ENCODE results near the gene AKR7A3. TPM values are rescaled to one million over a fixed set of nuclear protein-coding genes. Genes with fewer than 3 reads are reported as not detected.
"Not testable (repeated sequence)": the region's sequence is repeated elsewhere in the genome, so short reads cannot be mapped to it uniquely, and the experiment has no call there.

Gene AKR7A3
- total RNA-seq, 4 donors from 2014 or later = 0.50 to 2.4 (median 2.0) TPM

GRCh38 chr1:19269427-19270342, 18.9 kb downstream of the AKR7A3 start:
- 71 to 82% methylated on average over 7 of the region's 9 CpGs for WGBS, 2 donors
- H3K27ac ChIP-seq; H3K4me3 ChIP-seq; H3K27me3 ChIP-seq; H3K36me3 ChIP-seq; H3K9me3 ChIP-seq; DNase-seq; intact Hi-C loops (cut with DNase I): not testable (repeated sequence)
- peaks cover 0 to 16% (median 0%) of the 10 kb centered on the region in 3 donors for H3K4me1 ChIP-seq
- peak in 1 of 6 experiments; percentile 12 for TF ChIP-seq CTCF (IDR thresholded peaks at IDR 0.05)

- H3K9me3 ChIP-seq = no peaks in the 10 kb centered on the region
- 78 to 82% methylated on average over 5 to 10 of the region's 11 CpGs for WGBS, 2 donors
- H3K36me3 ChIP-seq = no peaks in the 10 kb centered on the region
- no peak overlapping the region for H3K4me3 ChIP-seq
- H3K4me1 ChIP-seq = peaks cover 0 to 6% (median 0%) of the 10 kb centered on the region in 3 donors
- intact Hi-C loops (cut with DNase I) = no loop called here
- no peak for DNase-seq
- no peak for TF ChIP-seq POLR2A (IDR thresholded peaks at IDR 0.05)
- no peak overlapping the region for H3K27ac ChIP-seq
- peaks cover 0 to 1% (median 0%) of the 10 kb centered on the region in 4 donors for H3K27me3 ChIP-seq
Measured at GRCh38 chr1:19268445-19268844, 20.1 kb downstream of the AKR7A3 start.

- intact Hi-C loops (cut with DNase I) = no loop called here
- no peaks in the 10 kb centered on the region for H3K27me3 ChIP-seq
- peaks cover 12 to 29% (median 13%) of the 10 kb centered on the region in 3 donors for H3K36me3 ChIP-seq
- no peak overlapping the region for H3K4me3 ChIP-seq
- 74 to 89% methylated on average over 4 of the region's 5 CpGs for WGBS, 2 donors
- H3K27ac ChIP-seq = no peak overlapping the region
- H3K9me3 ChIP-seq = no peaks in the 10 kb centered on the region
- DNase-seq = no peak
- TF ChIP-seq CTCF (IDR thresholded peaks at IDR 0.05) (no peak), POLR2A (IDR thresholded peaks at IDR 0.05) (no peak)
- H3K4me1 ChIP-seq = peaks cover 0 to 10% (median 0%) of the 10 kb centered on the region in 3 donors
Measured at GRCh38 chr1:19262744-19263143, 25.8 kb downstream of the AKR7A3 start.

- Histone ChIP-seq H3K9me3 (no peaks in the 10 kb centered on the region), H3K27me3 (no peaks in the 10 kb centered on the region), H3K27ac (no peak overlapping the region), H3K36me3 (peaks cover 16 to 36% (median 18%) of the 10 kb centered on the region in 3 donors), H3K4me1 (peaks cover 0 to 10% (median 0%) of the 10 kb centered on the region in 3 donors), H3K4me3 (no peak overlapping the region)
- WGBS, 2 donors = 69 to 96% methylated on average over 2 to 3 of the region's 5 CpGs
- TF ChIP-seq POLR2A (IDR thresholded peaks at IDR 0.05) = no peak
- TF ChIP-seq CTCF (IDR thresholded peaks at IDR 0.05) = no peak
- intact Hi-C loops (cut with DNase I) = no loop called here
- DNase-seq = no peak
Measured at GRCh38 chr1:19262047-19262446, 26.5 kb downstream of the AKR7A3 start.

GRCh38 chr1:19260211-19261138, 28.1 kb downstream of the AKR7A3 start:
- H3K36me3 ChIP-seq = peaks cover 16 to 51% (median 22%) of the 10 kb centered on the region in 3 donors
- H3K4me3 ChIP-seq = no peak overlapping the region

More at GRCh38 chr1:19260211-19261138, 28.1 kb downstream of the AKR7A3 start:
- Histone ChIP-seq H3K27ac (peak overlapping the region; percentile 38 to 73 (median 54)), H3K27me3 (no peaks in the 10 kb centered on the region), H3K9me3 (no peaks in the 10 kb centered on the region), H3K4me1 (peaks cover 0 to 10% (median 0%) of the 10 kb centered on the region in 3 donors)
- TF ChIP-seq POLR2A (IDR thresholded peaks at IDR 0.05) (no peak), CTCF (IDR thresholded peaks at IDR 0.05) (no peak)
- no peak for DNase-seq
- WGBS, 2 donors = 55 to 58% methylated on average over 11 to 15 of the region's 21 CpGs
- intact Hi-C loops (cut with DNase I) = no loop called here
